ENCODE data around the gene CST5.

DNA sequence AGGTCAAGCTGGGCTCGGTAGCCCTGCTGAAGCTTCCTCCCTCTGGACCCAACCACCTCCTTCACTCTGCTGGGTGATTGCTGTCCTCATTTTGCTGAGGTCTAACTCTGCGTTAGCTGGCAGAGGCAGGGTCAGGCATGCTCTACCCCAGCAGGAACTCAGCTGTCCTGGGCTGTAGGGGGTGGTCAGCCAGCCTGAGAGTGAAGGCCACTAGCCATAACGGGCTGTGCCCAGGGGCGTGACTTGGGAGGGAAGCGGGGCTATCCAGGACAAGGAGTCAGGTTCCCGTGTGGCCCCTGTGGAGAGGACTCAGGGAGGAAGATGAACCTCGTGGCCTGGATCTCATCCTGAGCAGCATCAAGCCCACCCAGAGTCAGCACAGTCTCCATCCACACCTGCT is 761 bp downstream of the CST5 start:
- TF ChIP-seq, protein P1, sequence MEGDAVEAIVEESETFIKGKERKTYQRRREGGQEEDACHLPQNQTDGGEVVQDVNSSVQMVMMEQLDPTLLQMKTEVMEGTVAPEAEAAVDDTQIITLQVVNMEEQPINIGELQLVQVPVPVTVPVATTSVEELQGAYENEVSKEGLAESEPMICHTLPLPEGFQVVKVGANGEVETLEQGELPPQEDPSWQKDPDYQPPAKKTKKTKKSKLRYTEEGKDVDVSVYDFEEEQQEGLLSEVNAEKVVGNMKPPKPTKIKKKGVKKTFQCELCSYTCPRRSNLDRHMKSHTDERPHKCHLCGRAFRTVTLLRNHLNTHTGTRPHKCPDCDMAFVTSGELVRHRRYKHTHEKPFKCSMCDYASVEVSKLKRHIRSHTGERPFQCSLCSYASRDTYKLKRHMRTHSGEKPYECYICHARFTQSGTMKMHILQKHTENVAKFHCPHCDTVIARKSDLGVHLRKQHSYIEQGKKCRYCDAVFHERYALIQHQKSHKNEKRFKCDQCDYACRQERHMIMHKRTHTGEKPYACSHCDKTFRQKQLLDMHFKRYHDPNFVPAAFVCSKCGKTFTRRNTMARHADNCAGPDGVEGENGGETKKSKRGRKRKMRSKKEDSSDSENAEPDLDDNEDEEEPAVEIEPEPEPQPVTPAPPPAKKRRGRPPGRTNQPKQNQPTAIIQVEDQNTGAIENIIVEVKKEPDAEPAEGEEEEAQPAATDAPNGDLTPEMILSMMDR (IDR thresholded peaks at IDR 0.05; ENCODE audit: insufficient read depth, low read depth, low read length) = no peak
- TF ChIP-seq EZH2 (IDR thresholded peaks at IDR 0.05; ENCODE audit: insufficient read depth, low read length) = no peak
